KOPT-K1 (cell line): ENCODE results near the gene FAM3A.
A peak's percentile ranks its signal among the peaks of the same experiment; 100 is the strongest.
"Not testable (repeated sequence)": the region's sequence is repeated elsewhere in the genome, so short reads cannot be mapped to it uniquely, and the experiment has no call there.

Experiments used
- H3K27ac ChIP-seq: fragments of 200-600 bp; sonication (generic); 2 replicates; pipeline ENCODE4 v1.5.1; 2016; ENCODE audit warnings: antibody characterized with exemption, mild to moderate bottlenecking, low read depth, low read length; ENCODE audit not compliant: poor library complexity, severe bottlenecking
- H3K36me3 ChIP-seq: fragments of 200-600 bp; sonication (generic); 2 replicates; pipeline ENCODE4 v1.5.1; 2017; ENCODE audit warnings: antibody characterized with exemption, mild to moderate bottlenecking, low read length, moderate library complexity; ENCODE audit not compliant: insufficient read depth
- H3K9me3 ChIP-seq: fragments of 200-600 bp; sonication (generic); 2 replicates; pipeline ENCODE4 v1.5.1; 2017; ENCODE audit warnings: antibody characterized with exemption, low read length, mild to moderate bottlenecking; ENCODE audit not compliant: insufficient read depth, poor library complexity, severe bottlenecking

The FAM3A gene, protein sequence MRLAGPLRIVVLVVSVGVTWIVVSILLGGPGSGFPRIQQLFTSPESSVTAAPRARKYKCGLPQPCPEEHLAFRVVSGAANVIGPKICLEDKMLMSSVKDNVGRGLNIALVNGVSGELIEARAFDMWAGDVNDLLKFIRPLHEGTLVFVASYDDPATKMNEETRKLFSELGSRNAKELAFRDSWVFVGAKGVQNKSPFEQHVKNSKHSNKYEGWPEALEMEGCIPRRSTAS

DNA sequence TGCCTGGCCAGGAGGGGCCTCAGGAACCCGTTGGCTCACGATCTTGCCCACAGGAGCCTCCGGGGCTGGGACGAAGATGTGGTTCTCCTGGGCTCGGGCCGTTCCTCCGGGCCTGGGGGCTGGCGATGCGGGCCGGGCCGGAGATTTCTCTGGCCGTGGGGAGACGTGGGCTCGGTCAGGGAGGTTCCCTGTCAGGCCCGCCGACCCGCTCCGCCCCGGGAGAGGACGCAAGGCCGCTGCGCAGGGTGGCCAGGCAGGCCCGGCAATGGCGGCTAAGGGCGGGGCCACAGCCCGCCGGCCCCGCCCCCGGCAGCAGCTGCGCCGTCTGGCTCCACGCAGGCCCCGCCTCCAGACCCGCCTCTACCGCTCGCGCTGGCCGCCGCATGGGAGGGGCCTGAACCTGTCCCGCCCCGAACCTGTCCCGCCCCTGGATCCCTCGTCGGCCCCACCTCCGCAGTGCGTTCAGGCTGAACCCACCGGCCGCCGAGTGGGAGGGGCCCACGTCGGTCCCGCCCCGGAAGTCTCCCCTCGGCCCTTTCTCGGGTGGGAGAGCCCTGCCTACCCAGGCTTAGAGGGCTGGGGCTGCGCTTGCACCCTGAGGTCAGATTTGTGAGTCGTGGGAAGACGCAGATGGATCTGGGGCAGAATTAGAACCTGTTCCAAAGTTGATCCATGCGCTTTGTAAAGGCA is at the start of gene FAM3A:
TSS of gene FAM3A (minus strand) at position 267 of the 690 bp plus-strand sequence. CDS start 460 bp downstream, outside the sequence.
- no peaks in the 10 kb centered on the region for H3K9me3 ChIP-seq
- peak within 1 kb of the TSS; percentile 78 for H3K27ac ChIP-seq
- no peaks in the 10 kb centered on the region for H3K36me3 ChIP-seq

DNA sequence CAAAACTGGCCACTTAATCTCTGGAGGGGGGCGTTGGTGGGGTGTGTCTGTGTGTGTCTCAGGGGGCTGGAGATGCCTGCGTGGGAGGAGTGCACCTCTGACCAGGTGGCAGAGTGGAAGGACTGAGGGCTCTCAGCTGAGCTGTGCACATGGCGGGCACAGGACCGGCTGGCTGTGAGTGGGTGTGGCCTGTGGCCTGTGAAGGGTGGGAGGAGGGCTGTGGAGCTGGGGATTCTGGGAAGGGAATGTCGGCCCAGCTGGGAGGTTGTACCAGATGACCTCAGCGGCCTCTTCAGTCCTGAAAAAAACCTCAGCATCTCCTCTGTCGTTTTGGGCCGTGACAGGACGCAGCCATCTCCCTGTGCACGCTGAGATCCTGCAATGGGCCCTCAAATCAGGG is 46.3 kb upstream of the FAM3A start:
- H3K9me3 ChIP-seq, H3K36me3 ChIP-seq: not testable (repeated sequence)

DNA sequence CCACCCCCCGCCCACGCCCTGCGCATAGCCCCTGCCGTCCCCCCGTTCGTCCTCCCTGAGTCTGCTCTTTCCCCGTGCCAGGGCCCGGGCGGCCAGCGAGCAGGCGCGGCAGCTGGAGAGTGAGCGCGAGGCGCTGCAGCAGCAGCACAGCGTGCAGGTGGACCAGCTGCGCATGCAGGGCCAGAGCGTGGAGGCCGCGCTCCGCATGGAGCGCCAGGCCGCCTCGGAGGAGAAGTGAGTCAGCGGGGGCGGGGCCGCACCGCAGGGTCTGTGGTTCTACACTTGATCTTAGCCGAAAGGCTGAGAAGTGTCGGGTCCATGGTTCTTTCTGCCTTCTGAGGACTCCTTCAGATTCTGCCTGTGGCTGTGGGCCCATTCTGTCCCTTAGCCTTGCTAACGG is 44.3 kb upstream of the FAM3A start:
- not testable (repeated sequence) for H3K9me3 ChIP-seq, H3K27ac ChIP-seq, H3K36me3 ChIP-seq

More for the DNA sequence above, 46.3 kb upstream of the FAM3A start:
- not testable (repeated sequence) for H3K27ac ChIP-seq

DNA sequence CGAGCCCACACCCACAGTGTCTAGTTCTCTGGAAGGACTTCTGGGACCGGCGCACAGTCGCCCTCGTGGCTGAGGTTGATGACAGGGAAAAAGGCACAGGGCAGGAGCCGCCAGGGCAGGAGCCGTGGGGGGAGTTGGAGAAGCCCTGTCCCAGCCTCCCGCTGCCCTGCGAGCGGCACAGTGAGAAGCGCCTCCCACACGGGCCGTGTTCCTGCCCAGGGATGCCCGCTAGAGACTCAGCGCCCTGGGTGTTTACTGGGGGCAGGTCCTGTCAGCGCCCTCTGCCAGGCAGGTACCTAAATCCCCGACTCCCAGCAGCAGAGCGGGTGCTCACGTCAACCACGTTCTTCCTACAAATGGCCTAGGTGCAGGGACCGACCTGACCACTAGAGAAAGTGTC is 42.9 kb upstream of the FAM3A start:
- not testable (repeated sequence) for H3K9me3 ChIP-seq, H3K36me3 ChIP-seq
- peak overlapping the region; percentile 18 for H3K27ac ChIP-seq

DNA sequence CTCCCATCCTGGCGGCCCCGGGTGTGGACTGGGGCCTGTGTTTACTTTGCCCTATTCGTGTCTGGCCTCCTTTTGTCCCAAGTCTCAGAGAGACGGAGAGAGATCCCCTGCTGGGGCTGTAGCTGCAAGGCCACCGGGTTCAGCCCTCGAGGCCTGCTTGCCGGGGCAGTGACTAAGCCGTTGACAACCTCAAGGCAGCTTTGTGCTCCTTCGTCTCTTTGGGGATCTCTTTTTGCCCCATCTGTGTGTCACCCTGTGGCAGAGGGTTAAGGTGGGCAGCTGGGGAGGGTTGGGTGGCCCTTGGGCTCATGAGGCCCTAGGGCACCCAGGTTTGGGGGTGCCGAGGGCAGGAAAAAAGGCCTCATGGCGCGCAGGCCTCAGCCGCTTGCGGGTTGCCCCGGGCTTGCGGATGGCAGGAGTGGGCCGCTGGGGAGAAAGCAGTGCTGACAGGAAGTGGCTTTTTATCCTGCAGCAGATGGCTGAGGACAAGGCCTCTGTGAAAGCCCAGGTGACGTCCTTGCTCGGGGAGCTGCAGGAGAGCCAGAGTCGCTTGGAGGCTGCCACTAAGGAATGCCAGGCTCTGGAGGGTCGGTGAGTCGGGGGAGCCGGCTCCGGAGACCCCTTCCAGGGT is 42.1 kb upstream of the FAM3A start:
- H3K9me3 ChIP-seq: not testable (repeated sequence)
- peak overlapping the region; percentile 18 for H3K27ac ChIP-seq
- H3K36me3 ChIP-seq: peaks cover 11% of the 10 kb centered on the region

DNA sequence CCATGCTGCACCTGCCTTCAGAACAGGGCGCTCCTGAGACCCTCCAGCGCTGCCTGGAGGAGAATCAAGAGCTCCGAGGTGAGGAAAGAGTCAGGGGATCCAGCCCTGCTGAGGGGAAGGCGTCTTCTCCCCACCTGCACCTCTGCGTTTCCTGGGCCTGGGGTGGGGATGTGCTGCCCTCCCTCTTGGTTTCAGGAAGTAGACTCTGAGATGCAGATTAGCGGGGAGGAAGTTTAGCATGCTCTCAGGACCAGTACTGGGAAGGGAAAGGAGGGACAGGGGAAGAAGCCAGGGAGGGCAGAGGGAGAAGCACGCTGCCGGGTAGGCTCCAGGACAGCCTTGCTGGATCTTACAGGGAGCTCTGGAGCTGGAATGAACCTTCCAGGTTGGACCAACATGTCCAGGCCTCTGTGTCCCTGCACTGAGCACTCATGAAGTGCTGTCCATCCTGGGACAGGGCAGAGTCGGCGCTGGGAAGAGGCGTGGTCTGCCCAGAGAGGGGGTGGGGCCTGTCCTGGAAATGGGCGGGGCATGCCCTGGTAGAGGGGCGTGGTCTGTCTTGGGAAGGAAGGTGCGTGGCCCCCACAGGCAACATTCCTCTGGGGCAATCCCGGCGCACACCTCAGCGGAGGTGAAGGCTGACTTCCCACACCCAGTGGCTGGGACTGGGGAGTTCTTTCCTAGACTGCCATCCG is 36.2 kb upstream of the FAM3A start:
- H3K27ac ChIP-seq, H3K9me3 ChIP-seq: not testable (repeated sequence)
- H3K36me3 ChIP-seq: peaks cover 30% of the 10 kb centered on the region

DNA sequence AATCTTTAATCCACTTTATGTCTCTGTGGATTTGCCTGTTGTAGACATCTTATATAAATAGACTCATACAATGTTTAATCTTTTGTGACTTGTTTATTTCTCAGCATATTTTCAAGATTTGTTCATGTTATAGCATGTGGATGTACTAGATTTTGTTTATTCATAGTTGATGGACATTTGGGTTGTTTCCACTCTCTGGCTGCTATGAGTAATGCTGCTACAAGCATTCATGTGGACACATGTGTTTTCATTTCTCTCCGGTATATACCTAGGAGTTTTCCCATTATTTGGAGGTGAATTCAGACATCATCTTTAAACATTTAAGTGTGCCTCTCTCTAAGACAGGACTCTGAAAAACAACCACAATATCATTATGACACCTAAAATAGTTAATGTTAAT is 33.7 kb upstream of the FAM3A start:
- Histone ChIP-seq H3K36me3 (peaks cover 40% of the 10 kb centered on the region), H3K27ac (no peak overlapping the region), H3K9me3 (no peaks in the 10 kb centered on the region)

DNA sequence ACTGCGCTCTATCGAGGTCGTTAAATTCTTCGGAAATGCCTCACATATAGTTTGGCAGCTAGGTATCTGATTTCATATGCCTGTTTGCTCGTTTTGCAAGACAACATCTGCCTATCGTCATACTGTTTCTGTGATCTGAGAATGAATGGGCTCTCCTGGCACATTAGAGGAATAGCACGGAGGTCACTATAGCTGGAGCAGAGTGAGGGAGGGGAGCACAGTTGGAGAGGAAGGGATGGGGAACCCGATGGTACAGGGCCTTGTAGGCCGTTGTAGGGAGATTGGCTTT is 31.9 kb upstream of the FAM3A start:
- H3K27ac ChIP-seq: peak overlapping the region; percentile 95

DNA sequence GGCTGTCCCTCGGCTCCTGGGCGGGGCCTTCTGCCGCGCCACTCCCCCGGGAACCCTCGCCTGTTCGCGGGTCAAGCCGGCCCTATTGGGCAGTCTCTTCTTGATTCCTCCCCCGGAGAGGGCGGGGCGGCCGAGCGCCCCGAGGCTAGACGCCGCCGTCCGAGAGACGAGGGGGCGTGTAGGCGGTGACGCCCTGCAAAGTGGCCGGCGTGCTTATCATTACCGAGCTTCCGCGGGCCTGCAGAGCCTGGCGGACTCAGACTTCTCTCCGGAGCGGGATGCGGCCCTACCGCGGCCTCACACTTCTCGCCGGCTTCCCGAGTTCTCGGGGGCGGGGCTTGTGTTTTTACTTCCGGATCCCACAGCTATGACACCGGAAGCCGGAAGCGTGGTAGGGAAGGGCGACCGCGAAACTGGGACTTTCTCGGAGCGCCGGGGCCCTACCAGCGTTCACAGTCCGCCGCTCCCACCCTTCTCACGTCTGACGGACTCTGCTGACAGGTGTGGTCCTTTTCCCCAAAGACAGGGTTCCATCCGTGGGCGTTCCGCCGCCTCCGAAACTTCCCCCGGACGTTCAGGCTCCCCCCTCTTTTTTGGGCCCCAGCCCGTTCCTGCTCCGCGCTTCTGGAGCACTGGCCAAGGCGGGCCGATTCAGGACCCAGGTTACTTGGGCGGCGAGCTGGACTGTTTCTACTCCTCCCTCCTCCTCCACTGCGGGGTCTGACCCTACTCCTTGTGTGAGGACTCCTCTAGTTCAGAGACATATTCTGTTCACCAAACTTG is 31.4 kb upstream of the FAM3A start, which contains the start of gene IKBKG:
TSS of gene IKBKG (plus strand) at position 376 of the 783 bp plus-strand sequence. CDS start 4,383 bp downstream, outside the sequence.
- Histone ChIP-seq H3K9me3 (no peaks in the 10 kb centered on the region), H3K27ac (peak within 1 kb of the TSS; percentile 95), H3K36me3 (peaks cover 32% of the 10 kb centered on the region)

More for the DNA sequence above, 31.9 kb upstream of the FAM3A start:
- no peaks in the 10 kb centered on the region for H3K9me3 ChIP-seq
- peaks cover 32% of the 10 kb centered on the region for H3K36me3 ChIP-seq

DNA sequence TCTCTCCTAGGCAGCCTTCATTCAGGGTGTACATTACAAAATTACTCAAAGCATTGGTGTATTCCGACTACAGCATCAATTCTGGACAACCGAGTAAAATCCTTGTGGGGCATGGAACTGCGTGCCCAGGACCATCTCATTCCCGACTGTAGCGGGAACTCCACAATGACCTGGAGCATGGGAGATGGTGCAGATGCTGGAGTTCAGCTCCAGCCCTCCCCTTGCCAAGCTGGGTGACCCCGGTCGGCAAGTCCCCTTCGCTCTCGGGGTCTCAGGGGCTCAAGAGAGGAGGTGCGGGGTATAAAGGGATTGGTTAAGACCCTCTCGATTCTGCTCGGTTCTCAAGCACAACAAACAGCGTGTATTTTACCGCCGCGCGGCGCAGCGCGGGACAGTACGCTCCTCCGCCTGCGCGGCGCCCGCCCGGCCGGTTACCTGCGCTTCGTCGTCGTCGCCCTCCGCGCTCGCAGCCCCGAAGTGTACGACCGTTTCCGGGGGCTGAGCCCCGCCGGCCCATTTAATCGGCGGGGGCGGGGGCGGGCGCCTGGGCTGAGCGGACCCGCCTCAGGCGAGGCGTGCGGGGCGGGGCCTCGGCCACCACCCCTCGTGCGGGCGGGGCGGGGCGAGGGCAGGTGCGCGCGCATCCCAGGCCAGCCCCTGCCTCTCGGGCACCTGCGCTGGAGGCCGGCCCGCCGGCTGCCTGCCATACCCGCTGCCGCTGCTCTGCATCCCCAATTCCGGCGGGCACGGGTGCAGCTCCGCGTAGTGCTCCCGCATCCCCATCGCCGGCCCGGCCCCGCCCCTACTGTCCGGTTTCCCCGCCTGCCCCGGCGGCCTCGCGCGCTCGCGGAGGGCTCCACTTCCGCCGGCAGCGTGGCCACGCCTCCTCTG is 30.6 kb upstream of the FAM3A start, which contains the start of gene G6PD:
TSS of gene G6PD (minus strand) at position 493 of the 891 bp plus-strand sequence. CDS start 691 bp downstream, outside the sequence.
- H3K27ac ChIP-seq: peak within 1 kb of the TSS; percentile 95
- H3K9me3 ChIP-seq: no peaks in the 10 kb centered on the region
- peaks cover 30% of the 10 kb centered on the region for H3K36me3 ChIP-seq

DNA sequence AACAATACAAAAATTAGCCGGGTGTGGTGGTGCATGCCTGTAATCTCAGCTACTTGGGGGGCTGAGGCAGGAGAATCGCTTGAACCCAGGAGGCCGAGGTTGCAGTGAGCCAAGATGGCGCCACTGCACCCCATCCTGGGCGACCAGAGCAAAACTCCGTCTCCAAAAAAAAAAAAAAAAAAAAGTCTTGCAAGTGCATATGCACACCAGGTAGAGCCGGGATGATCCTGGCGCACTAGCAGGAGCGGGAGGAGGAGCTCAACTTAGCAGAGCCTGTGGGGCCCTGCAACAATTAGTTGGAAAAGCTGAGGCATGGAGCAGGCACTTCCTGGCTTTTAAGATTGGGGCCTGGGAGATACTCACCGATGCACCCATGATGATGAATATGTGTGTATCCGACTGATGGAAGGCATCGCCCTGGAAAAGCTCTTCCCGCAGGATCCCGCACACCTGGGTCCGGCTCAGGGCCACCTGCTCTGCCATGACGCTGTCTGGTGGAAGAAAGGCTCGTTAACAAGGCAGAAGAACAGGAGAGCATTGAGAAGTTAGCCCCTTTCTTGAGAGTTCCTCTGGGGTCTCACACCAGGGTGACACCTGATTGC is 29.7 kb upstream of the FAM3A start:
- no peaks in the 10 kb centered on the region for H3K9me3 ChIP-seq

DNA sequence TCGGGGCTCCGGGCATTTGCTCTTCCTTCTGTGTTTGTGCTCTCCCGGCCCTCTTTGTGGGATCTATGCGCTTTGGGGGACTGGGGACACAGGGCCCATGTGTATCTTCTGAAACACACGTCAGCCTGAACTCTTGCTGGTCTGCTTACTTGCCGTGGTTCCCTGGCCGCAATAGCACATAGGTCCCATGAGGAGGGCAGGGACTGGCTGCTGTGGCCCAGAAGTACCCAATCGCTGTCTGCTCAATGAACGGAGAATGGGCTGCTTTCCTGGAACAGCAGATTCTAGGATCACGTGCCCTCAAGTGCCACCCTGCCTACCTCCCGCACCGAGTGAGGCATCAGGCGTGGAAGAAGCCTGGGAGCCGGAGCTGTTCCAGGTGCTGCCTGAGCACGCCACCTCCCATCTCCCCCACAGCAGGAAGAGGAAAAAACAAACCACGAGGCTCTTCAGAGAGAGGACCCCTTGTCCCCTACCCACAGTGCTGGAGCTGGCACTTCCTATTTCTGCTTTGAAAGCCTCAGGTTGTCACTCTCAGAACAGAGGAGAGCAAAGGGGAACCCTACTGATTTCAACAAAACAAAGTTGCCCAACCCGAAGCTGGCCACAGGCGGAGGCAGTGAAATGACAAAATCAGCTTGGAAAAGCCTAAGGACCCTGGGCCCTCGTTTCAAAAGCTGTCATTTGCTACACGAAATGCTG is 26.8 kb upstream of the FAM3A start:
- H3K27ac ChIP-seq: peak overlapping the region; percentile 62
- peaks cover 48% of the 10 kb centered on the region for H3K36me3 ChIP-seq

More for the DNA sequence above, 29.7 kb upstream of the FAM3A start:
- peak overlapping the region; percentile 95 for H3K27ac ChIP-seq
- peaks cover 32% of the 10 kb centered on the region for H3K36me3 ChIP-seq

More for the DNA sequence above, 26.8 kb upstream of the FAM3A start:
- no peaks in the 10 kb centered on the region for H3K9me3 ChIP-seq
